SK-N-SH (cell line): ENCODE data around the gene MYL5. TPM values are rescaled to one million over a fixed set of nuclear protein-coding genes. Genes with fewer than 3 reads are reported as not detected.

Experiments
- CTCF ChIA-PET: fragments of 300-600, 350-600 bp; formaldehyde crosslinking; extraction: SDS; loops from one replicate; lab custom pipeline; 2021; lab: Yijun Ruan, JAX
- POLR2A ChIA-PET: fragments of 350-600 bp; sonication (Branson Sonifier 250); formaldehyde crosslinking; extraction: SDS; loops from one replicate; lab custom pipeline; 2020; ENCODE audit warnings: antibody characterized with exemption, inconsistent platforms; lab: Yijun Ruan, JAX
- DNase-seq: peaks from one replicate; pipeline ENCODE4 v3.0.0; 2012
- H2AFZ ChIP-seq: fragments of 200-600 bp; sonication (generic); 2 replicates; pipeline ENCODE4 v1.8.1; 2016; ENCODE audit warnings: antibody characterized with exemption, mild to moderate bottlenecking, low read depth
- H3F3A ChIP-seq: fragments of 200-600 bp; sonication (generic); replicated peaks from 2 replicates; pipeline ENCODE3; 2016; ENCODE audit warnings: antibody characterized with exemption, mild to moderate bottlenecking; ENCODE audit not compliant: insufficient read depth
- H3K27ac ChIP-seq, 2 experiments: fragments of 200-500 bp in 1 of 2; fragments of 200-600 bp in 1 of 2; sonication (Bioruptor generic) in 1 of 2; sonication (generic), shearing (Covaris generic) in 1 of 2; 2 replicates each; pipeline versions ENCODE4 v1.5.1 to v1.6.1; 2014 to 2016; ENCODE audit warnings: low read depth in 2 of 2, inconsistent platforms in 1 of 2, low read length in 1 of 2, mild to moderate bottlenecking in 1 of 2, mixed read lengths in 1 of 2
- H3K27me3 ChIP-seq: fragments of 200-600 bp; sonication (generic), shearing (Covaris generic); 2 replicates; pipeline ENCODE4 v1.6.1; 2016; ENCODE audit warnings: mixed run types; ENCODE audit not compliant: insufficient read depth
- H3K36me3 ChIP-seq, 2 experiments: fragments of 200-500 bp in 1 of 2; fragments of 200-600 bp in 1 of 2; sonication (Bioruptor generic) in 1 of 2; sonication (generic) in 1 of 2; replicated peaks in 1 of 2; 2 replicates each; pipeline versions ENCODE3 to v1.5.1; 2014 to 2016; ENCODE audit warnings: low read length in 1 of 2, mild to moderate bottlenecking in 1 of 2; ENCODE audit not compliant: insufficient read depth in 2 of 2, control insufficient read depth in 1 of 2
- H3K4me1 ChIP-seq, 2 experiments: fragments of 200-500 bp in 1 of 2; fragments of 200-600 bp in 1 of 2; sonication (Bioruptor generic) in 1 of 2; sonication (generic), shearing (Covaris generic) in 1 of 2; 2 replicates each; pipeline versions ENCODE4 v1.5.1 to v1.6.1; 2014 to 2016; ENCODE audit warnings: low read depth in 1 of 2, low read length in 1 of 2, mixed run types in 1 of 2; ENCODE audit not compliant: insufficient read depth in 2 of 2, control insufficient read depth in 1 of 2
- H3K4me2 ChIP-seq: fragments of 200-600 bp; sonication (generic), shearing (Covaris generic); 2 replicates; pipeline ENCODE4 v1.6.1; 2017; ENCODE audit warnings: mixed run types
- H3K4me3 ChIP-seq, 2 experiments: fragments of 200-500 bp in 1 of 2; fragments of 200-600 bp in 1 of 2; sonication (Bioruptor generic) in 1 of 2; sonication (generic), shearing (Covaris generic) in 1 of 2; 2 replicates each; pipeline versions ENCODE4 v1.5.1 to v1.8.1; 2014 to 2016; ENCODE audit warnings: low read depth in 2 of 2, inconsistent platforms in 1 of 2, low read length in 1 of 2, mild to moderate bottlenecking in 1 of 2, mixed read lengths in 1 of 2, moderate library complexity in 1 of 2
- H3K79me2 ChIP-seq: fragments of 200-600 bp; sonication (generic); 2 replicates; pipeline ENCODE4 v1.8.1; 2017; ENCODE audit warnings: mild to moderate bottlenecking; ENCODE audit not compliant: insufficient read depth
- H3K9ac ChIP-seq: fragments of 200-600 bp; sonication (generic); 2 replicates; pipeline ENCODE4 v1.6.1; 2017; ENCODE audit warnings: mixed run types
- H3K9me2 ChIP-seq: fragments of 200-600 bp; sonication (generic); 2 replicates; pipeline ENCODE4 v1.6.1; 2017; ENCODE audit warnings: mixed run types
- H3K9me3 ChIP-seq: fragments of 200-600 bp; sonication (generic); 2 replicates; pipeline ENCODE4 v1.6.1; 2017; ENCODE audit warnings: mixed run types, mild to moderate bottlenecking, moderate library complexity
- H4K20me1 ChIP-seq: fragments of 200-600 bp; sonication (generic); 2 replicates; pipeline ENCODE4 v1.6.1; 2017; ENCODE audit warnings: mild to moderate bottlenecking, mixed run types; ENCODE audit not compliant: insufficient read depth
- CHD2 ChIP-seq: fragments of 150-350 bp; IDR thresholded peaks from 2 replicates; pipeline ENCODE4 v1.6.1; 2018; ENCODE audit warnings: low read length; ENCODE audit not compliant: partially characterized antibody
- CTCF ChIP-seq: fragments of 200-600 bp; sonication (generic); IDR thresholded peaks from 2 replicates; pipeline ENCODE4 v1.6.1; 2017; ENCODE audit warnings: antibody characterized with exemption, mild to moderate bottlenecking, moderate library complexity
- ELF1 ChIP-seq: IDR thresholded peaks from 2 replicates; pipeline ENCODE4 v1.4.0; 2012
- EP300 ChIP-seq, 2 experiments: IDR thresholded peaks; 2 replicates each; pipeline versions ENCODE4 v1.4.0 to v1.6.1; 2012; ENCODE audit warnings: borderline replicate concordance in 1 of 2, low read depth in 1 of 2, low read length in 1 of 2
- FOXM1 ChIP-seq: IDR thresholded peaks from 2 replicates; pipeline ENCODE4 v1.4.0; 2012; ENCODE audit warnings: low read depth, mild to moderate bottlenecking
- NFIC ChIP-seq: IDR thresholded peaks from 2 replicates; pipeline ENCODE4 v1.4.0; 2012; ENCODE audit warnings: borderline replicate concordance
- RFX5 ChIP-seq: IDR thresholded peaks from 2 replicates; pipeline ENCODE4 v1.6.1; 2012; ENCODE audit warnings: mild to moderate bottlenecking, improper control_type of control experiment, low read length
- RXRA ChIP-seq: IDR thresholded peaks from 2 replicates; pipeline ENCODE4 v1.4.0; 2012; ENCODE audit warnings: low read depth, mild to moderate bottlenecking, borderline replicate concordance
- TAF1 ChIP-seq: IDR thresholded peaks from 2 replicates; pipeline ENCODE4 v1.6.1; 2012; ENCODE audit warnings: low read depth, mild to moderate bottlenecking, low read length, moderate library complexity, borderline replicate concordance
- TCF12 ChIP-seq: IDR thresholded peaks from 2 replicates; pipeline ENCODE4 v1.4.0; 2012
- YY1 ChIP-seq: IDR thresholded peaks from 2 replicates; pipeline ENCODE4 v1.4.0; 2012; ENCODE audit warnings: low read depth, mild to moderate bottlenecking
- WGBS: methylation state at CpG from one replicate; pipeline ENCODE4 v1.1.6; 2017; ENCODE audit warnings: low lambda C conversion rate; 5-methylcytosine and 5-hydroxymethylcytosine counted together
- polyA plus RNA-seq, 3 experiments: library from polyadenylated mRNA; depleted of rRNA; stranded (reverse); fragments of >200 nt; gene quantifications; 2 replicates each; pipeline ENCODE4 v1.2.3, GENCODE V29; 2012
- TF ChIP-seq, protein P1 (sequence below): IDR thresholded peaks from 2 replicates; pipeline ENCODE4 v1.6.1; 2012; ENCODE audit warnings: mild to moderate bottlenecking, low read depth, low read length, moderate library complexity
- TF ChIP-seq, protein P2 (sequence below): IDR thresholded peaks from 2 replicates; pipeline ENCODE4 v1.4.0; 2012; ENCODE audit warnings: low read depth, borderline replicate concordance
- TF ChIP-seq, protein P3 (sequence below): IDR thresholded peaks from 2 replicates; pipeline ENCODE4 v1.4.0; 2012; ENCODE audit warnings: low read depth

Gene MYL5
- polyA plus RNA-seq, 1 of the 3 experiments (the other 2 are of a cell fraction): 46.9 TPM

- TF ChIP-seq ELF1 (no peak), TAF1 (no peak), YY1 (no peak), NFIC (no peak), CTCF (no peak), RXRA (no peak), EP300 (IDR thresholded peaks at IDR 0.05; ENCODE audit: borderline replicate concordance in 1 of 2, low read depth in 1 of 2, low read length in 1 of 2) (no peak), RFX5 (no peak)
- TF ChIP-seq, protein P1, sequence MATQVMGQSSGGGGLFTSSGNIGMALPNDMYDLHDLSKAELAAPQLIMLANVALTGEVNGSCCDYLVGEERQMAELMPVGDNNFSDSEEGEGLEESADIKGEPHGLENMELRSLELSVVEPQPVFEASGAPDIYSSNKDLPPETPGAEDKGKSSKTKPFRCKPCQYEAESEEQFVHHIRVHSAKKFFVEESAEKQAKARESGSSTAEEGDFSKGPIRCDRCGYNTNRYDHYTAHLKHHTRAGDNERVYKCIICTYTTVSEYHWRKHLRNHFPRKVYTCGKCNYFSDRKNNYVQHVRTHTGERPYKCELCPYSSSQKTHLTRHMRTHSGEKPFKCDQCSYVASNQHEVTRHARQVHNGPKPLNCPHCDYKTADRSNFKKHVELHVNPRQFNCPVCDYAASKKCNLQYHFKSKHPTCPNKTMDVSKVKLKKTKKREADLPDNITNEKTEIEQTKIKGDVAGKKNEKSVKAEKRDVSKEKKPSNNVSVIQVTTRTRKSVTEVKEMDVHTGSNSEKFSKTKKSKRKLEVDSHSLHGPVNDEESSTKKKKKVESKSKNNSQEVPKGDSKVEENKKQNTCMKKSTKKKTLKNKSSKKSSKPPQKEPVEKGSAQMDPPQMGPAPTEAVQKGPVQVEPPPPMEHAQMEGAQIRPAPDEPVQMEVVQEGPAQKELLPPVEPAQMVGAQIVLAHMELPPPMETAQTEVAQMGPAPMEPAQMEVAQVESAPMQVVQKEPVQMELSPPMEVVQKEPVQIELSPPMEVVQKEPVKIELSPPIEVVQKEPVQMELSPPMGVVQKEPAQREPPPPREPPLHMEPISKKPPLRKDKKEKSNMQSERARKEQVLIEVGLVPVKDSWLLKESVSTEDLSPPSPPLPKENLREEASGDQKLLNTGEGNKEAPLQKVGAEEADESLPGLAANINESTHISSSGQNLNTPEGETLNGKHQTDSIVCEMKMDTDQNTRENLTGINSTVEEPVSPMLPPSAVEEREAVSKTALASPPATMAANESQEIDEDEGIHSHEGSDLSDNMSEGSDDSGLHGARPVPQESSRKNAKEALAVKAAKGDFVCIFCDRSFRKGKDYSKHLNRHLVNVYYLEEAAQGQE: no peak
- no peak overlapping the region; a peak in 1 of 4 replicates for H3K4me3 ChIP-seq
- no peak overlapping the region for H3K4me2 ChIP-seq
- H3F3A ChIP-seq: peaks cover under 1% of the 10 kb centered on the region
- H3K9me2 ChIP-seq: no peaks in the 10 kb centered on the region
- H3K9ac ChIP-seq: no peak overlapping the region
- H3K27me3 ChIP-seq: no peaks in the 10 kb centered on the region
- CTCF ChIA-PET: interaction anchor here (0.8 kb wide), 1 partner anchor 9 kb away, joined by 3 read pairs; no protein-coding TSS in a partner anchor
- H2AFZ ChIP-seq: no peak overlapping the region
- POLR2A ChIA-PET: no interaction called here
- 62% methylated on average over 6 of the region's 58 CpGs for WGBS
- H3K79me2 ChIP-seq: no peaks in the 10 kb centered on the region
- no peak overlapping the region for H3K27ac ChIP-seq
- H3K9me3 ChIP-seq: no peaks in the 10 kb centered on the region
- H3K36me3 ChIP-seq: no peaks in the 10 kb centered on the region
- DNase-seq: peak; percentile 88
- H4K20me1 ChIP-seq: no peaks in the 10 kb centered on the region
- peaks cover 0 to 42% of the 10 kb centered on the region in 2 experiments; a peak in 1 of 4 replicates for H3K4me1 ChIP-seq
These were observed 7.6 kb downstream of the MYL5 start for GRCh38 chr4:681736-682451.

- WGBS: no CpG with 5 or more reads among the region's 23 CpGs
- CTCF ChIA-PET: no interaction called here
- no peak overlapping the region for H3K9ac ChIP-seq
- TF ChIP-seq, protein P2, sequence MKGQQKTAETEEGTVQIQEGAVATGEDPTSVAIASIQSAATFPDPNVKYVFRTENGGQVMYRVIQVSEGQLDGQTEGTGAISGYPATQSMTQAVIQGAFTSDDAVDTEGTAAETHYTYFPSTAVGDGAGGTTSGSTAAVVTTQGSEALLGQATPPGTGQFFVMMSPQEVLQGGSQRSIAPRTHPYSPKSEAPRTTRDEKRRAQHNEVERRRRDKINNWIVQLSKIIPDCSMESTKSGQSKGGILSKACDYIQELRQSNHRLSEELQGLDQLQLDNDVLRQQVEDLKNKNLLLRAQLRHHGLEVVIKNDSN: no peak
- TF ChIP-seq, protein P3, sequence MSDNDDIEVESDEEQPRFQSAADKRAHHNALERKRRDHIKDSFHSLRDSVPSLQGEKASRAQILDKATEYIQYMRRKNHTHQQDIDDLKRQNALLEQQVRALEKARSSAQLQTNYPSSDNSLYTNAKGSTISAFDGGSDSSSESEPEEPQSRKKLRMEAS: no peak
- TF ChIP-seq RXRA (no peak), CHD2 (no peak), FOXM1 (no peak), RFX5 (no peak), TCF12 (no peak), CTCF (no peak)
These were observed 8.3 kb downstream of the MYL5 start for GRCh38 chr4:682490-683172.

More at GRCh38 chr4:682490-683172, 8.3 kb downstream of the MYL5 start:
- Histone ChIP-seq H3K27ac (no peak overlapping the region), H4K20me1 (no peaks in the 10 kb centered on the region), H2AFZ (no peak overlapping the region), H3K9me3 (no peaks in the 10 kb centered on the region), H3K4me1 (peaks cover 7 to 41% of the 10 kb centered on the region in 2 experiments; a peak in 3 of 4 replicates), H3F3A (peaks cover 6% of the 10 kb centered on the region), H3K27me3 (no peaks in the 10 kb centered on the region), H3K79me2 (no peaks in the 10 kb centered on the region), H3K4me3 (no peak overlapping the region), H3K9me2 (no peaks in the 10 kb centered on the region), H3K4me2 (no peak overlapping the region), H3K36me3 (no peaks in the 10 kb centered on the region)
- POLR2A ChIA-PET: no interaction called here
- DNase-seq: no peak
